ENCODE data around the gene SOX13. TPM values are rescaled to one million over a fixed set of nuclear protein-coding genes. Genes with fewer than 3 reads are reported as not detected.

The SOX13 gene
- total and polyA plus RNA-seq, 9 of the 15 experiments (the other 6 are each of a cell fraction or from before 2014, with no cell fraction given), result 0.03 to 0.35 (median 0.06) TPM; not detected in 5

GRCh38 chr1:204145033-204145504 lies 72.2 kb downstream of the SOX13 start (continued):
- TF ChIP-seq POLR3A (IDR thresholded peaks at IDR 0.05; ENCODE audit: borderline replicate concordance, extremely low read depth, insufficient read depth, insufficient read length) (no peak), TRIM25 (IDR thresholded peaks at IDR 0.05; ENCODE audit: borderline replicate concordance) (no peak), ATF1 (CRISPR knock-in tag; IDR thresholded peaks at IDR 0.05) (no peak), ATF1 (tag; IDR thresholded peaks at IDR 0.05) (no peak), FOXA1 (IDR thresholded peaks at IDR 0.05; ENCODE audit: borderline replicate concordance) (no peak), ZNF280B (CRISPR knock-in tag; IDR thresholded peaks at IDR 0.05) (no peak), HES1 (IDR thresholded peaks at IDR 0.05; ENCODE audit: low read depth) (no peak), ZC3H4 (CRISPR knock-in tag; IDR thresholded peaks at IDR 0.05; ENCODE audit: borderline replicate concordance) (no peak), AFF1 (IDR thresholded peaks at IDR 0.05; ENCODE audit: low read depth in 1 of 2, partially characterized antibody in 2 of 2) (no peak), ZNF3 (CRISPR knock-in tag; IDR thresholded peaks at IDR 0.05) (no peak), ZNF561 (CRISPR knock-in tag; conservative IDR thresholded peaks at IDR 0.05) (no peak), NFATC3 (IDR thresholded peaks at IDR 0.05) (no peak), HOXB6 (CRISPR knock-in tag; IDR thresholded peaks at IDR 0.05; ENCODE audit: borderline replicate concordance) (no peak), ZNF699 (CRISPR knock-in tag; IDR thresholded peaks at IDR 0.05; ENCODE audit: insufficient replicate concordance) (no peak), RBM14 (IDR thresholded peaks at IDR 0.05; ENCODE audit: borderline replicate concordance, insufficient read depth, low read depth, low read length) (no peak), MECOM (CRISPR knock-in tag; IDR thresholded peaks at IDR 0.05) (no peak), GATA2 (CRISPR knock-in tag; IDR thresholded peaks at IDR 0.05) (no peak), MAFK (IDR thresholded peaks at IDR 0.05; ENCODE audit: low read length) (no peak), MCM7 (IDR thresholded peaks at IDR 0.05) (no peak), EP300 (IDR thresholded peaks at IDR 0.05; ENCODE audit: low read length) (no peak), POLR3G (IDR thresholded peaks at IDR 0.05; ENCODE audit: extremely low read depth, insufficient read length, insufficient replicate concordance) (no peak), NEUROD1 (IDR thresholded peaks at IDR 0.05; ENCODE audit: borderline replicate concordance, low read depth, low read length, partially characterized antibody) (no peak)
